Smooth muscle cell (in vitro differentiated cells): ENCODE results near the gene FUZ. TPM values are rescaled to one million over a fixed set of nuclear protein-coding genes. Genes with fewer than 3 reads are reported as not detected.

Source experiments
- DNase-seq: peaks from one replicate; lab custom pipeline; 2025; ENCODE audit not compliant: unreplicated experiment; lab: John Stamatoyannopoulos, UW
- H2AFZ ChIP-seq: fragments of 200-600 bp; sonication (generic); 2 replicates; pipeline ENCODE4 v1.6.0; 2016; ENCODE audit warnings: antibody characterized with exemption, low read depth, mild to moderate bottlenecking
- H3F3A ChIP-seq: fragments of 200-600 bp; sonication (generic); 2 replicates; pipeline ENCODE4 v1.6.0; 2017; ENCODE audit warnings: antibody characterized with exemption, low read depth
- H3K27ac ChIP-seq: fragments of 200-600 bp; sonication (generic); 2 replicates; pipeline ENCODE4 v1.5.1; 2016; ENCODE audit warnings: low read depth, mild to moderate bottlenecking
- H3K27me3 ChIP-seq: fragments of 200-600 bp; sonication (generic); 2 replicates; pipeline ENCODE4 v1.6.1; 2016; ENCODE audit warnings: low read depth, mild to moderate bottlenecking
- H3K36me3 ChIP-seq: fragments of 200-600 bp; sonication (generic); 2 replicates; pipeline ENCODE4 v1.5.1; 2016; ENCODE audit warnings: low read depth
- H3K4me1 ChIP-seq: fragments of 200-600 bp; sonication (generic); 2 replicates; pipeline ENCODE4 v1.5.1; 2016; ENCODE audit warnings: low read depth
- H3K4me2 ChIP-seq: fragments of 200-600 bp; sonication (generic); 2 replicates; pipeline ENCODE4 v1.6.0; 2016; ENCODE audit warnings: mild to moderate bottlenecking
- H3K4me3 ChIP-seq: fragments of 200-600 bp; sonication (generic); 2 replicates; pipeline ENCODE4 v1.5.1; 2016; ENCODE audit warnings: mild to moderate bottlenecking
- H3K79me2 ChIP-seq: fragments of 200-600 bp; sonication (generic); 2 replicates; pipeline ENCODE4 v1.6.0; 2016; ENCODE audit warnings: low read depth, mild to moderate bottlenecking
- H3K9ac ChIP-seq: fragments of 200-600 bp; sonication (generic); 2 replicates; pipeline ENCODE4 v1.6.0; 2016; ENCODE audit warnings: low read depth
- H3K9me3 ChIP-seq: fragments of 200-600 bp; sonication (generic); replicated peaks from 2 replicates; pipeline ENCODE4 v1.5.1; 2016; ENCODE audit warnings: low read depth
- H4K20me1 ChIP-seq: fragments of 200-600 bp; sonication (generic); 2 replicates; pipeline ENCODE4 v1.6.0; 2016; ENCODE audit warnings: low read depth
- WGBS: methylation state at CpG from one replicate; pipeline ENCODE4 v1.1.7; 2016; ENCODE audit warnings: low lambda C conversion rate; 5-methylcytosine and 5-hydroxymethylcytosine counted together
- polyA plus RNA-seq: library from polyadenylated mRNA; unstranded; fragments of >200 nt; fragmentation: Nextera tagmentation; extraction: Ambion mirVana; gene quantifications from 2 replicates; pipeline ENCODE4 v1.2.1, GENCODE V29; 2016
- total RNA-seq: library from RNA; depleted of rRNA; stranded (reverse); fragments of >200 nt; gene quantifications from 2 replicates; pipeline ENCODE4 v1.2.3, GENCODE V29; 2014
- TF ChIP-seq, protein P1 (sequence below): fragments of 200-600 bp; sonication (generic); IDR thresholded peaks from 2 replicates; pipeline ENCODE4 v1.5.1; 2017; ENCODE audit warnings: borderline replicate concordance, mild to moderate bottlenecking, antibody characterized with exemption; ENCODE audit not compliant: insufficient read depth, poor library complexity, severe bottlenecking

Gene FUZ
- total and polyA plus RNA-seq, 2 experiments from 2014 or later = 16.2 to 18.3 TPM

DNA sequence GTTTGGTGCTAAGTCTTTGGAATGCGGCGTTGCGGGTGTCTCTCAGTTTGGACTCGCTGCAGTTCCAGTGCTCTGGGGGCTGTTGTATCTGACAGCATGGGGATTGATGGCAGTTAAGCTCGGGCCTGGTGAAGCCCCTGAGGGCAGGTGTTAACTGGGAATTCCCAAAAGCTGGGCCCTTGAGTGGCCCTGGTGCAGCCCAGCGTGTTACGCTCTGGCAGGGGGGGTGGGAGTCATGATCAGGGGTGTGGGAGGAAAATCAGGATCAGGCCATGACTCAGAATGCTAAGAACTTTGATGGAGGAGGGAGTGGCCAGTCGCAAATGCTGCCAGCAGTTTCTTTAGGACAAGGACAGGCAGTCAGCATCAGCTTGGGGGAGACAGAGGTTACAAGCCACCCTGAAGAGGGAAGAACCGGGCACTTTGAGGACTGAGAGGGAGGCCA lies 26.7 kb downstream of the FUZ start:
- 11% methylated on average over 9 of the region's 9 CpGs for WGBS
- Histone ChIP-seq H3K4me1 (no peaks in the 10 kb centered on the region), H3K79me2 (peaks cover 3% of the 10 kb centered on the region), H4K20me1 (peaks cover 48% of the 10 kb centered on the region), H3K9ac (no peak overlapping the region), H2AFZ (no peak overlapping the region), H3K4me2 (peak overlapping the region; percentile 57), H3K9me3 (no peaks in the 10 kb centered on the region), H3F3A (peaks cover 24% of the 10 kb centered on the region), H3K27ac (peak overlapping the region; percentile 71), H3K36me3 (peaks cover 8% of the 10 kb centered on the region), H3K27me3 (no peaks in the 10 kb centered on the region), H3K4me3 (no peak overlapping the region)
- TF ChIP-seq, protein P1, sequence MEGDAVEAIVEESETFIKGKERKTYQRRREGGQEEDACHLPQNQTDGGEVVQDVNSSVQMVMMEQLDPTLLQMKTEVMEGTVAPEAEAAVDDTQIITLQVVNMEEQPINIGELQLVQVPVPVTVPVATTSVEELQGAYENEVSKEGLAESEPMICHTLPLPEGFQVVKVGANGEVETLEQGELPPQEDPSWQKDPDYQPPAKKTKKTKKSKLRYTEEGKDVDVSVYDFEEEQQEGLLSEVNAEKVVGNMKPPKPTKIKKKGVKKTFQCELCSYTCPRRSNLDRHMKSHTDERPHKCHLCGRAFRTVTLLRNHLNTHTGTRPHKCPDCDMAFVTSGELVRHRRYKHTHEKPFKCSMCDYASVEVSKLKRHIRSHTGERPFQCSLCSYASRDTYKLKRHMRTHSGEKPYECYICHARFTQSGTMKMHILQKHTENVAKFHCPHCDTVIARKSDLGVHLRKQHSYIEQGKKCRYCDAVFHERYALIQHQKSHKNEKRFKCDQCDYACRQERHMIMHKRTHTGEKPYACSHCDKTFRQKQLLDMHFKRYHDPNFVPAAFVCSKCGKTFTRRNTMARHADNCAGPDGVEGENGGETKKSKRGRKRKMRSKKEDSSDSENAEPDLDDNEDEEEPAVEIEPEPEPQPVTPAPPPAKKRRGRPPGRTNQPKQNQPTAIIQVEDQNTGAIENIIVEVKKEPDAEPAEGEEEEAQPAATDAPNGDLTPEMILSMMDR = no peak
- peak; percentile 8 for DNase-seq

DNA sequence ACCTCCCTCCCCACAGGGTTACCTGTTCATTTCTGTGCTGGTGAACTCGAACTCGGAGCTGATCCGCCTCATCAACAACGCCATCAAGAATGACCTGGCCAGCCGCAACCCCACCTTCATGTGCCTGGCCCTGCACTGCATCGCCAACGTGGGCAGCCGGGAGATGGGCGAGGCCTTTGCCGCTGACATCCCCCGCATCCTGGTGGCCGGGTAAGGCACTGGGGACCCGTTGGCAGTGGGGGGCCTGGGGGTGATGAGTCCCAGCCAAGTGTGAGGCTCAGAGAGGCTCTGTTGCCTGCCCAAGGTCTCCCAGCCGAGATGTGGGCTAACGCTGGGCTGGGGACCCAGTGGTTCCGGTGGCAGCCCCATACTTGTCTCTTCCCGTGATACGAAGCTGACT lies 30.6 kb downstream of the FUZ start:
- no peaks in the 10 kb centered on the region for H3K9me3 ChIP-seq
- H3K4me2 ChIP-seq = no peak overlapping the region
- H2AFZ ChIP-seq = no peak overlapping the region
- peaks cover 53% of the 10 kb centered on the region for H4K20me1 ChIP-seq
- H3K9ac ChIP-seq = no peak overlapping the region
- H3K36me3 ChIP-seq = peaks cover 8% of the 10 kb centered on the region
- H3K4me1 ChIP-seq = no peaks in the 10 kb centered on the region
- H3K27me3 ChIP-seq = no peaks in the 10 kb centered on the region
- H3K4me3 ChIP-seq = no peak overlapping the region
- peaks cover 24% of the 10 kb centered on the region for H3F3A ChIP-seq
- no peak overlapping the region for H3K27ac ChIP-seq
- TF ChIP-seq, protein P1 = no peak
- DNase-seq = no peak
- H3K79me2 ChIP-seq = peaks cover 19% of the 10 kb centered on the region
- WGBS = 97% methylated on average over 17 of the region's 18 CpGs

DNA sequence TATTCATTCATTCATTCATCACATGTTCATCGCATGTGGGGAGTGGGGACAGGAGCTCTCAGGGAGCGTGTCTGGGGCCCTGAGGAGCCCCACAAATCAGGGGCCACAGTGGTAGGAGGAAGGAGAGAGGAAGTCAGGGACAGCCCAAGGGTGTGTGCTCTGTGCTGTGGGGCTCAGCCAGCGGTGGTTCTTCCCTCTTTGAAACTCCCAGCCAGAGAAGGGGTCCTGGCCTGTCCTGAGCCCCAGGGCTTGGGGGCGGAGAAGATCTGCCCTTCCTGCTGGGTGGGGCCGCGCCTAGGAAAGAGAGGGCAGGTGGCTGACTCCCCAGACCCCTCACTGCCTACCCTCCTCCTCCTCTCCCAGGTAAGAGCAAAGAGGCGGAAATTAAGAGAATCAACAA lies 31.7 kb downstream of the FUZ start:
- Histone ChIP-seq H2AFZ (no peak overlapping the region), H3K4me2 (no peak overlapping the region), H3K9ac (no peak overlapping the region), H3K4me3 (no peak overlapping the region), H3K4me1 (no peaks in the 10 kb centered on the region), H3K79me2 (peaks cover 28% of the 10 kb centered on the region), H3F3A (peaks cover 17% of the 10 kb centered on the region), H3K9me3 (no peaks in the 10 kb centered on the region), H3K36me3 (peaks cover 8% of the 10 kb centered on the region), H3K27me3 (no peaks in the 10 kb centered on the region), H3K27ac (no peak overlapping the region), H4K20me1 (peaks cover 54% of the 10 kb centered on the region)
- TF ChIP-seq, protein P1 = no peak
- 97% methylated on average over 7 of the region's 7 CpGs for WGBS
- DNase-seq = no peak

DNA sequence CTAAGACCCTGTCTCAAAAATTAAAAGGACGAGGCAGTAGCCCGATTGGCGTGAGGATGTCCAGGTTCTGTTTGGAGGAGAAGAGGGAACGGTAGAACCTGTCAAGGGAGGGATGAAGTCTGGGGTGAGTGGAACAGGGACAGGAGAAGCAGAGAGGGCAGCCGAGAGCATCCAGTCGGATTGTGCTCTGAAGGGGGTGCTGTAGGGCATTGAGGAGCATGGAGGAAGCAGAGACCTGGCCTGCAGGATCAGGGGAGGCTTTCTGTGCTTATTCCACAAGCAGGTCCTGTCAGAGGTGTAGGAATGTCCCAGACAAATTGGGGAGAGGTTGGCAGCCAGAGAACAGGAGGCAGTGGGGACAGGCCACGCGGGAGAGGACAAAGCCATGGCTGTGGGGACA lies 32.2 kb downstream of the FUZ start:
- H3K27me3 ChIP-seq = no peaks in the 10 kb centered on the region
- peaks cover 17% of the 10 kb centered on the region for H3F3A ChIP-seq
- TF ChIP-seq, protein P1 = no peak
- no peak overlapping the region for H3K4me3 ChIP-seq
- H3K4me2 ChIP-seq = no peak overlapping the region
- peaks cover 29% of the 10 kb centered on the region for H3K79me2 ChIP-seq
- H2AFZ ChIP-seq = no peak overlapping the region
- no peaks in the 10 kb centered on the region for H3K9me3 ChIP-seq
- H4K20me1 ChIP-seq = peaks cover 54% of the 10 kb centered on the region
- no peak overlapping the region for H3K9ac ChIP-seq
- peaks cover 8% of the 10 kb centered on the region for H3K36me3 ChIP-seq
- 90% methylated on average over 8 of the region's 8 CpGs for WGBS
- H3K27ac ChIP-seq = no peak overlapping the region
- no peak for DNase-seq
- H3K4me1 ChIP-seq = no peaks in the 10 kb centered on the region
